ENCODE results near the gene C9orf50.

GRCh38 chr9:129568560-129569501, 52.1 kb downstream of the C9orf50 start:
- TF ChIP-seq POLR2AphosphoS5 (IDR thresholded peaks at IDR 0.05; ENCODE audit: low read depth, low read length) (no peak), POLR2A (IDR thresholded peaks at IDR 0.05; ENCODE audit: low read depth, low read length) (no peak)
